Measurements from ENCODE around the gene ADGRG1.

DNA sequence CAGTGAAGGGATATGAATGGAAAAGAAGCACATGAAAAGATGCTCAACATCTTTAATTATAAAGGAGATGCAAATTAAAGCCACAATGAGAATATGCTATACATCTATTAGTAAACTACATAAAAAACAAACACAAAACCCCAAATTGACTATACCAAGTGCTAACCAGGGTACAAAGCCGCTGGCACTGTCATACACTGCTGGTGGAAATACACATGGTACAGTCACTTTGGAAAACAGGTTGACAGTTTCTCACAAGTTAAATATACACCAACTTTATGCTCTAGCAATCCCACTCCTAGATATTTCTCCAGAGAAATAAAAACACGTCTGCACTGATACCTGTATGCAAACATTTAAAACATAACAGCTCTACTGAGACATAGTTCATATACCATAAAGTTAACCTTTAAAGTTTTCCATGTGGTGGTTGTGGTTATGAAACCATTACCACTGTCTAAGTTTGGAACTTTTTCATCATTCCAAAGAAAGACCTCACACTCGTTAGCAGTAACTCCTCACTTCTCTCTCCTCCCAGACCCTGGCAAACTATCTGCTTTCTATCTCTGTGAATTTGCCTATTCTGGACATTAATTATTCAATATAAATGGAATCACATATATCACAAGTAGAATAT is 43.3 kb upstream of the ADGRG1 start:
- TF ChIP-seq, protein P1, sequence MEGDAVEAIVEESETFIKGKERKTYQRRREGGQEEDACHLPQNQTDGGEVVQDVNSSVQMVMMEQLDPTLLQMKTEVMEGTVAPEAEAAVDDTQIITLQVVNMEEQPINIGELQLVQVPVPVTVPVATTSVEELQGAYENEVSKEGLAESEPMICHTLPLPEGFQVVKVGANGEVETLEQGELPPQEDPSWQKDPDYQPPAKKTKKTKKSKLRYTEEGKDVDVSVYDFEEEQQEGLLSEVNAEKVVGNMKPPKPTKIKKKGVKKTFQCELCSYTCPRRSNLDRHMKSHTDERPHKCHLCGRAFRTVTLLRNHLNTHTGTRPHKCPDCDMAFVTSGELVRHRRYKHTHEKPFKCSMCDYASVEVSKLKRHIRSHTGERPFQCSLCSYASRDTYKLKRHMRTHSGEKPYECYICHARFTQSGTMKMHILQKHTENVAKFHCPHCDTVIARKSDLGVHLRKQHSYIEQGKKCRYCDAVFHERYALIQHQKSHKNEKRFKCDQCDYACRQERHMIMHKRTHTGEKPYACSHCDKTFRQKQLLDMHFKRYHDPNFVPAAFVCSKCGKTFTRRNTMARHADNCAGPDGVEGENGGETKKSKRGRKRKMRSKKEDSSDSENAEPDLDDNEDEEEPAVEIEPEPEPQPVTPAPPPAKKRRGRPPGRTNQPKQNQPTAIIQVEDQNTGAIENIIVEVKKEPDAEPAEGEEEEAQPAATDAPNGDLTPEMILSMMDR (IDR thresholded peaks at IDR 0.05): no peak
- no peak for TF ChIP-seq POLR2AphosphoS5 (IDR thresholded peaks at IDR 0.05; ENCODE audit: low read depth, low read length)
- TF ChIP-seq SIN3A (IDR thresholded peaks at IDR 0.05; ENCODE audit: borderline replicate concordance, insufficient read depth, low read depth, low read length): no peak
- no peak for TF ChIP-seq TCF7L2 (IDR thresholded peaks at IDR 0.05; ENCODE audit: low read depth, low read length)
